C4-2B (cell line): ENCODE results near the gene POFUT2.

ENCODE experiments used
- H3K27ac ChIP-seq: fragments of 450-650 bp; 2 replicates; pipeline ENCODE4 v1.5.1; 2017
- ZFX ChIP-seq: fragments of 450-650 bp; IDR thresholded peaks from 2 replicates; pipeline ENCODE4 v1.6.1; 2017
- TF ChIP-seq, protein P1 (sequence below): fragments of 450-650 bp; conservative IDR thresholded peaks from 2 replicates; pipeline ENCODE4 v1.5.1; 2017; ENCODE audit warnings: mild to moderate bottlenecking

Gene POFUT2

DNA sequence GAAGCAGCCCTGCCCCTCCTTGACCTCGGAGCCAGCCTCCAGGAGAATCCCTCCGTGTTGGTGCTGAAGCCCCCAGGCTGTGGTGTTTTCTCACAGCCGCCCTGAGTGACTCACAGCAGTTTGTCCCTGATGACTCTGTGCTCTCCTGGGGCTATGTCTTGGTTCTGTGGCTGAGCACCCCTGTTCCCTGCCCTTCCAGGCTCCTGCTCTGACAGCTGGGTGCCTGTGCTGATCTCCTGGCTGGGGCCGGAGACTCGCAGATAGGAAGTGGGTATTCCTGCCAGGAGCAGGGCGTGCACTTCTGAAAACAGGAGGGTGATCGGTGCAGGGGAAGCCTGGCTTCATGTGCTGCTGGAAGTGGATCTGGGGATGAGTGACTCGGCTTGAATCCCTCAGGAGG, 34.5 kb downstream of the POFUT2 start:
- no peak overlapping the region for H3K27ac ChIP-seq
- no peak for TF ChIP-seq ZFX
- TF ChIP-seq, protein P1, sequence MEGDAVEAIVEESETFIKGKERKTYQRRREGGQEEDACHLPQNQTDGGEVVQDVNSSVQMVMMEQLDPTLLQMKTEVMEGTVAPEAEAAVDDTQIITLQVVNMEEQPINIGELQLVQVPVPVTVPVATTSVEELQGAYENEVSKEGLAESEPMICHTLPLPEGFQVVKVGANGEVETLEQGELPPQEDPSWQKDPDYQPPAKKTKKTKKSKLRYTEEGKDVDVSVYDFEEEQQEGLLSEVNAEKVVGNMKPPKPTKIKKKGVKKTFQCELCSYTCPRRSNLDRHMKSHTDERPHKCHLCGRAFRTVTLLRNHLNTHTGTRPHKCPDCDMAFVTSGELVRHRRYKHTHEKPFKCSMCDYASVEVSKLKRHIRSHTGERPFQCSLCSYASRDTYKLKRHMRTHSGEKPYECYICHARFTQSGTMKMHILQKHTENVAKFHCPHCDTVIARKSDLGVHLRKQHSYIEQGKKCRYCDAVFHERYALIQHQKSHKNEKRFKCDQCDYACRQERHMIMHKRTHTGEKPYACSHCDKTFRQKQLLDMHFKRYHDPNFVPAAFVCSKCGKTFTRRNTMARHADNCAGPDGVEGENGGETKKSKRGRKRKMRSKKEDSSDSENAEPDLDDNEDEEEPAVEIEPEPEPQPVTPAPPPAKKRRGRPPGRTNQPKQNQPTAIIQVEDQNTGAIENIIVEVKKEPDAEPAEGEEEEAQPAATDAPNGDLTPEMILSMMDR: no peak

DNA sequence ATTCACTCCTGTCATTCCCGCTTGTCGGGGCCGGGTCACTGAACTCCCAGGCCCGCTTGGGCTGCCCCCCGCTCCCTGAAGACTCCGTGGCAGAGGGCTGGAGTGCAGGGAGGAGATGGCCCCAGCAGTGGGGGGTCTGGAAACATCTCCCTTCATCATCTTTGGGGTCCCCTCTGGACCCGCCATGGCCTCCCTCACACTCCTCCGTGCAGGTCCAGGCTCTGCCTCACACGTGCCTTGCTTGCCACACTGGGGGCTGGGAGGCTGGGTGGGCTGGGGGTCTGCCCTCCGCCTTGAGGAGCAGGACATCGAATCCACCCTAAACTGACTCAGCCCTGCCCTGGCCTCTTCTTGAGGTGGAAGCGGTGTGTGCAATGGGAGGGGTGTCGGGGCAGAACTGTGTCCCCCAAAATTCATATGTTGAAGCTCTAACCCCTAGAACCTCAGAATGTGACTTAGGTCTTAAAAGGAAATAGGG, 35.2 kb downstream of the POFUT2 start:
- no peak overlapping the region for H3K27ac ChIP-seq
- TF ChIP-seq, protein P1: no peak
- TF ChIP-seq ZFX: no peak

DNA sequence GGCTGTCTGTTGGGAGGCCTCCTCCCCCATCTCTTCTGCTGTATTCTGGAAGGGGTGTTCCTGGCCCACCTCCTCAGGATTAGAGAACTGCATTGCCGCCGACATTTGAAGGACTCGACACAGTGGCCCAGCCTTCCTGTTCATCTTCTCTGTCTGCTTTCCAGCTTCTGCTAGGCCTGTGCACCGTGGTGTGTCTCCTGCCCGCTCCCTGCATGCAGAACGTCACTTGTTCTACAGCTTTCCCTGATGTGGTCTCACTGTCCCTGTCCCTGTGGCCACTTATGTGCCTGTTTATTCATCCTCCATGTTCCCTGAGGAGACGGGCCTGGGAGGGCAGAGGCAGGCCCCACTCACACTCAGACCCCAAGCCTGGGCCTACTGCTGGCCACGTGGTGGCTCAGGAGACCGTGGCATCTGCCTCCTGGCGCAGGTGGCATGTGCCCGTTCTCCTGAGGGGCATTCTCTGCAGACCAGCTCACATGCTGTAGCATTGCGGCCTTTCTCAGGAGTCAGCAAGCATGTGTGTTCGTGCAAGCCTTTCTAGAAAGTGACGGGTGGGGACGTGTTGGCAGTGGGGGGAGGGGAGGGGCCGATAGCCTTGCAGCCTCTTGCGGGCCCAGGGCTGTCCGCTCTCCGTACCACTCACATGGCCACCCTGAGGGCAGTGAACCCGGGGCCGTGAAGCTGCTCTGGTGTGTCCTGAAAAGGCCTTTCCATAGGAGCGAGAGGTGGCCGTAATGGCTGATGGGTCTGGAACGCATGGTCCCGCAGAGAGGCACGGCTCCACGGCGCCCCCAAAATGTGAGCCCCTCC, 35.9 kb downstream of the POFUT2 start:
- TF ChIP-seq, protein P1: no peak
- TF ChIP-seq ZFX: no peak
- H3K27ac ChIP-seq: no peak overlapping the region

DNA sequence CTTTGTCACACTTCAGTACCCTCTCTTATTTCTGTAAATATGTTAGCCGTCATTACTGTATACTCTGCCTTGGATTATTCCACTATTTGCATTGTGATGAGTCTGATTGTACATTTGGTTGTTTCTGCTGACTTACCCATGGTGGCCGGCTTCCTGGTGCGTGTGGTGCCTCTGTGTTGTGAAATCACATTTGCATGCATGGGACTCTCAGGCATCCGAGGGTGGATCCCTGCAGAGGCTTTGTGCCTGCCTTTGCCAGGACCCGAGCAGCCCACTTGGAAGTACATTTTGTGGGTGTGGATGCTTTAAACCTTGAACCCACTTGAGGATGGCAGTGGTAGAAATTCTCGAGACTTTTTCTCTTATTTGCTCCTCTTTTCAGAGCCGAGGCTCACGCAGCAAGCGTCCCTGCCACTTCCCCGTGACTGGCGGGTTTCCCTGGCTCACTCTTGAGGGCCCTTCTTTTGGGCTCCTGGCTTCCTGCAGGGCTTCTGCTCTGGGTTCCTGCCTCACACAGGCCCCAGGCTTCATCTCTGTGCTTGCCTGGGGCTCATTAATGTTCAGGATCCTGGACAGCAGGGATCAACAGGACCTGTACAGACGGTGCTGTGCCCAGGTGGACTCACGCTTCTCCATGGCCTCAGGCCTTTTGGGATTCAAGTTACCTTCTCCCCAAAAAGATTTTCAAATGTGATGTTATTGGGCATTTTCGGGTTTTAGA, 36.6 kb downstream of the POFUT2 start:
- no peak overlapping the region for H3K27ac ChIP-seq
- no peak for TF ChIP-seq ZFX
- TF ChIP-seq, protein P1: no peak

DNA sequence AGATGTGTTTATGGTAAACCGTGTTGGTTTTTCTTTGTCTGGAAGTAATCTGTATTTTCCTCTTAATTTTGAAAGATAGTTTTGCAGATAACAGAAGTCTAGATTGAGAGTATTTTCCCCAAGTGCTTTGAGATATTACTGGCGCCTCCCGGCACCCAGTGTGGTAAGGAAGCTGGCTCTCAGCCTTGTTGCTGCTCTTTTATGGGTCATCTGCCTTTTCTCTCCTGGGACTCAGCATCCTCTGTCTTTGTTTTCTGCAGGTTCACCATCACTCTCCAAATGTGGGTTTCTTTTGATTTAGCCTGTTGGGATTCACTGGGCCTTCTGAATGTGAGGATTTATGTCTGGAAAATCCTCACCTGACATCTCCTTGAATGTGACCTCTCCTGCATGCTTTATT, 37.4 kb downstream of the POFUT2 start:
- no peak overlapping the region for H3K27ac ChIP-seq
- TF ChIP-seq, protein P1: no peak
- TF ChIP-seq ZFX: no peak

DNA sequence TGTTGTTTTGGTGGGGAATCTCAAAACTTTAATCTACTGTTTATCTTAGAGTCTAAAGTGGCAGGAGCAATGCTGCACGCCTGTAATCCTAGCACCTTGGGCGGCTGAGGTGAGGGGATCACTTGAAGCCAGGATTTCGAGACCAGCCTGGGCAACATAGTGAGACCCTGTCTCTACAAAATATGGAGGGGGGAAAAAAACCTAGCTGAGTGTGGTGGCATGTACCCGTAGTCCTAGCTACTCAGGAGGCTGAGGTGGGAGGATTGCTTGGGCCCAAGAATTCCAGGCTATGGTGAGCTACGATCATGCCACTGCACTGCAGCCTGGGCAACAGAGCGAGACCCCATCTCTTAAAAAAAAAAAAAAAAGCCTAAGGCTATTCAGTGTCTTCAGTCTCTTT, 38.1 kb downstream of the POFUT2 start:
- TF ChIP-seq, protein P1: no peak
- TF ChIP-seq ZFX: no peak
- no peak overlapping the region for H3K27ac ChIP-seq

DNA sequence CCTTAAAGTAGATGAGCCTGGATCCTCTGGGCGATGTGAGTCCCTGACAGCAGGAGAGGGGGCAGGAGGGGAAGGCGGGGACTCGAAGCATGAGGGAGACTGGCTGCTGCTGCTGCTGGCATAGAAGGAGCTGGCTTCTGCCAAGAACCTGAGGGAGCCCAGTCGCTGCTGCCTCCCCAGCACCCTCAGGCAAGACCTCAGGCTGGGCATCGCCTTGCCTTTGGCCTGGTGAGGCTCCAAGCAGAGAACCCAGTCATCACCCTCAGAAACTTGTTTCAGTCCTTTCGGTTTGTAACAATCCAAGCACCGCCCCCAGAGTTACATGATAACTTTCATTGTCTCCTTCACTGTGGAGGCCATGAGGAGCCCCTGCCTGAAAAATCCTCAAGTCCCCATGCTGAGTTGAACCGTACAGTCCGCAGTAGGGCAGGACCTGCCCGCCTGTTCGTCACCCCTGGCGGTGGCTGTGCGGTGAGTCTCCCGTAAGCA, 38.8 kb downstream of the POFUT2 start:
- TF ChIP-seq, protein P1: no peak
- TF ChIP-seq ZFX: no peak
- H3K27ac ChIP-seq: no peak overlapping the region; the same call in 1 of the 2 replicates
